Thyroid gland (tissue), 4 donors: ENCODE data around the gene PRDM9.

Experiments
- POLR2A ChIP-seq, 2 donors: fragments of 450-650 bp; IDR thresholded peaks; one replicate each; pipeline ENCODE4 v1.6.1; 2017; ENCODE audit warnings: antibody characterized with exemption in 2 of 2, mild to moderate bottlenecking in 2 of 2, moderate library complexity in 1 of 2
- TF ChIP-seq, protein P1 (sequence below), 6 experiments: fragments of 200-600 bp in 3 of 6; fragments of 450-650 bp in 3 of 6; sonication (generic) in 3 of 6; IDR thresholded peaks; one replicate each; pipeline ENCODE4 v1.5.1; 2016 to 2019; ENCODE audit warnings: antibody characterized with exemption in 6 of 6, mild to moderate bottlenecking in 2 of 6, inconsistent platforms in 1 of 6, moderate library complexity in 1 of 6

DNA sequence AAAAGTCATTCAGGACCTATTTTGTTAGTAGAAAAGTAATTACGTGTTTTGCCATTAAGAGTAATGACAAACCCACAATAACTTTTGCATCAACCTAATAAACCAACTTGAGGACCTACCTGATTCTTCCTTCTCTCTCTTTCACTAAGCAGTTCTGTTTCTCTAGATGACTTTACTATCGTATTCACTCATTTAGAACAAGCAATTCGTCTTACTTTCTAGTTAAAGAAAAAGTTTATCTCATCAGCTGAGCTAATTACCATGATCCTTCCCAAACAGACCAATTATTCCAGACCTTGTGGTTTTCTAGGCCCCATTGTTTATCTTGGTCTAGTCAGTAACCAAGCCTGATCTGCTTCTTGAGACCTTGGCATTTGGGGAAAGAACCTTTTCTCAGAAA lies 49.6 kb upstream of the PRDM9 start:
- TF ChIP-seq, protein P1, sequence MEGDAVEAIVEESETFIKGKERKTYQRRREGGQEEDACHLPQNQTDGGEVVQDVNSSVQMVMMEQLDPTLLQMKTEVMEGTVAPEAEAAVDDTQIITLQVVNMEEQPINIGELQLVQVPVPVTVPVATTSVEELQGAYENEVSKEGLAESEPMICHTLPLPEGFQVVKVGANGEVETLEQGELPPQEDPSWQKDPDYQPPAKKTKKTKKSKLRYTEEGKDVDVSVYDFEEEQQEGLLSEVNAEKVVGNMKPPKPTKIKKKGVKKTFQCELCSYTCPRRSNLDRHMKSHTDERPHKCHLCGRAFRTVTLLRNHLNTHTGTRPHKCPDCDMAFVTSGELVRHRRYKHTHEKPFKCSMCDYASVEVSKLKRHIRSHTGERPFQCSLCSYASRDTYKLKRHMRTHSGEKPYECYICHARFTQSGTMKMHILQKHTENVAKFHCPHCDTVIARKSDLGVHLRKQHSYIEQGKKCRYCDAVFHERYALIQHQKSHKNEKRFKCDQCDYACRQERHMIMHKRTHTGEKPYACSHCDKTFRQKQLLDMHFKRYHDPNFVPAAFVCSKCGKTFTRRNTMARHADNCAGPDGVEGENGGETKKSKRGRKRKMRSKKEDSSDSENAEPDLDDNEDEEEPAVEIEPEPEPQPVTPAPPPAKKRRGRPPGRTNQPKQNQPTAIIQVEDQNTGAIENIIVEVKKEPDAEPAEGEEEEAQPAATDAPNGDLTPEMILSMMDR (IDR thresholded peaks at IDR 0.05) = no peak
- TF ChIP-seq POLR2A (IDR thresholded peaks at IDR 0.05) = no peak
